GM23338 (cell line): ENCODE measurements around the gene EBNA1BP2. TPM values are rescaled to one million over a fixed set of nuclear protein-coding genes. Genes with fewer than 3 reads are reported as not detected.

Experiments
- ATAC-seq: fragments of 200-7000 bp; cut with Tn5 transposase; 3 replicates; pipeline ENCODE4 v1.9.1; 2020
- DNase-seq: peaks from one replicate; pipeline ENCODE4 v3.0.0-alpha.2; 2015; ENCODE audit warnings: low spot score
- H2AFZ ChIP-seq: fragments of 200-600 bp; sonication (generic); 2 replicates; pipeline ENCODE4 v1.8.0; 2016; ENCODE audit warnings: antibody characterized with exemption, mild to moderate bottlenecking, moderate library complexity
- H3F3A ChIP-seq: fragments of 200-600 bp; sonication (generic); replicated peaks from 2 replicates; pipeline ENCODE4 v1.8.0; 2017; ENCODE audit warnings: antibody characterized with exemption, mixed run types, low read depth
- H3K27ac ChIP-seq: fragments of 200-600 bp; sonication (generic); 2 replicates; pipeline ENCODE4 v1.6.1; 2016; ENCODE audit warnings: low read depth
- H3K27me3 ChIP-seq: fragments of 200-600 bp; sonication (generic); 2 replicates; pipeline ENCODE4 v1.8.0; 2016; ENCODE audit warnings: mild to moderate bottlenecking, mixed run types, moderate library complexity; ENCODE audit not compliant: insufficient read depth
- H3K36me3 ChIP-seq: fragments of 200-600 bp; sonication (generic); 2 replicates; pipeline ENCODE4 v1.8.0; 2016; ENCODE audit warnings: mild to moderate bottlenecking; ENCODE audit not compliant: insufficient read depth
- H3K4me1 ChIP-seq: fragments of 200-600 bp; sonication (generic); 2 replicates; pipeline ENCODE4 v1.8.0; 2016; ENCODE audit warnings: mild to moderate bottlenecking, moderate library complexity; ENCODE audit not compliant: insufficient read depth
- H3K4me2 ChIP-seq: fragments of 200-600 bp; sonication (generic); 2 replicates; pipeline ENCODE4 v1.7.1; 2017; ENCODE audit warnings: mixed run types
- H3K4me3 ChIP-seq: fragments of 200-600 bp; sonication (generic); 2 replicates; pipeline ENCODE4 v1.6.1; 2016; ENCODE audit warnings: mixed run types
- H3K79me2 ChIP-seq: fragments of 200-600 bp; sonication (generic); replicated peaks from 2 replicates; pipeline ENCODE4 v1.8.0; 2017; ENCODE audit warnings: mild to moderate bottlenecking; ENCODE audit not compliant: insufficient read depth
- H3K9me2 ChIP-seq: fragments of 200-600 bp; sonication (generic); 2 replicates; pipeline ENCODE4 v1.8.0; 2017; ENCODE audit not compliant: insufficient read depth
- H4K20me1 ChIP-seq: fragments of 200-600 bp; sonication (generic); replicated peaks from 2 replicates; pipeline ENCODE4 v1.8.0; 2017; ENCODE audit warnings: mild to moderate bottlenecking; ENCODE audit not compliant: insufficient read depth
- H3K27ac Mint-ChIP-seq: 2 replicates; pipeline ENCODE4 v1.8.0; 2020; ENCODE audit warnings: inconsistent platforms, mild to moderate bottlenecking, moderate library complexity, mixed read lengths
- H3K27me3 Mint-ChIP-seq: 3 replicates; pipeline ENCODE4 v1.8.0; 2022; ENCODE audit warnings: low read depth, mild to moderate bottlenecking, moderate library complexity, mixed read lengths, inconsistent platforms; ENCODE audit not compliant: insufficient read depth, poor library complexity
- H3K36me3 Mint-ChIP-seq: 3 replicates; pipeline ENCODE4 v1.8.0; 2021; ENCODE audit warnings: low read depth, mild to moderate bottlenecking, inconsistent platforms, moderate library complexity, mixed read lengths
- H3K4me1 Mint-ChIP-seq: 3 replicates; pipeline ENCODE4 v1.8.0; 2020; ENCODE audit warnings: mild to moderate bottlenecking, inconsistent platforms, mixed read lengths
- H3K4me3 Mint-ChIP-seq: 3 replicates; pipeline ENCODE4 v1.8.0; 2021; ENCODE audit warnings: moderate library complexity, mild to moderate bottlenecking, inconsistent platforms, mixed read lengths
- H3K9me3 Mint-ChIP-seq: 3 replicates; pipeline ENCODE4 v1.8.0; 2020; ENCODE audit warnings: moderate library complexity, mild to moderate bottlenecking, inconsistent platforms, mixed read lengths
- CREB1 ChIP-seq: fragments of 250-450 bp; sonication (Bioruptor Pico); IDR thresholded peaks from 2 replicates; pipeline ENCODE4 v1.5.0; 2020; ENCODE audit warnings: low read depth, mild to moderate bottlenecking, moderate library complexity
- EZH2 ChIP-seq: fragments of 200-600 bp; sonication (generic); IDR thresholded peaks from one replicate; pipeline ENCODE4 v1.8.0; 2017; ENCODE audit warnings: antibody characterized with exemption, mild to moderate bottlenecking, low read depth; ENCODE audit not compliant: unreplicated experiment
- EZH2phosphoT487 ChIP-seq: fragments of 200-600 bp; sonication (generic); IDR thresholded peaks from one replicate; pipeline ENCODE4 v1.8.1; 2018; ENCODE audit warnings: antibody characterized with exemption; ENCODE audit not compliant: unreplicated experiment
- JUNB ChIP-seq: IDR thresholded peaks from one replicate; pipeline ENCODE4 v1.6.1; 2016; ENCODE audit warnings: antibody characterized with exemption; ENCODE audit not compliant: unreplicated experiment
- NANOG ChIP-seq: IDR thresholded peaks from 2 replicates; pipeline ENCODE4 v1.6.1; 2016; ENCODE audit warnings: antibody characterized with exemption, borderline replicate concordance
- POLR2AphosphoS5 ChIP-seq: IDR thresholded peaks from 2 replicates; pipeline ENCODE4 v1.6.1; 2016; ENCODE audit warnings: antibody characterized with exemption, low read depth
- STAT1 ChIP-seq: IDR thresholded peaks from one replicate; pipeline ENCODE4 v1.6.1; 2016; ENCODE audit warnings: antibody characterized with exemption; ENCODE audit not compliant: unreplicated experiment
- ZNF114 ChIP-seq: fragments of 250-450 bp; sonication (Bioruptor Pico); IDR thresholded peaks from 2 replicates; pipeline ENCODE4 v1.5.0; 2020; ENCODE audit warnings: mild to moderate bottlenecking, moderate library complexity
- ZNF331 ChIP-seq: fragments of 250-450 bp; sonication (Bioruptor Pico); IDR thresholded peaks from 2 replicates; pipeline ENCODE4 v1.5.0; 2020; ENCODE audit warnings: low read depth, mild to moderate bottlenecking, moderate library complexity
- polyA plus RNA-seq: library from polyadenylated mRNA; unstranded; fragments of >200 nt; fragmentation: Nextera tagmentation; extraction: Ambion mirVana; gene quantifications from 2 replicates; pipeline ENCODE4 v1.2.1, GENCODE V29; 2016
- total RNA-seq: library from RNA; depleted of rRNA; stranded (reverse); fragments of >200 nt; shearing (Covaris generic); gene quantifications from 2 replicates; pipeline ENCODE4 v1.2.3, GENCODE V29; 2014
- TF ChIP-seq, protein P1 (sequence below): fragments of 250-450 bp; sonication (Bioruptor Pico); IDR thresholded peaks from 2 replicates; pipeline ENCODE4 v1.5.0; 2020; ENCODE audit warnings: mild to moderate bottlenecking, moderate library complexity
- TF ChIP-seq, protein P2 (sequence below), 2 experiments: fragments of 200-600 bp in 1 of 2; sonication (generic) in 1 of 2; conservative IDR thresholded peaks; 2 replicates each; pipeline versions ENCODE4 v1.5.1 to v1.6.1; 2016 to 2017; ENCODE audit warnings: antibody characterized with exemption in 2 of 2, low read depth in 2 of 2, mild to moderate bottlenecking in 2 of 2, moderate library complexity in 1 of 2
- TF ChIP-seq, protein P3 (sequence below): IDR thresholded peaks from 2 replicates; pipeline ENCODE4 v1.6.1; 2016; ENCODE audit warnings: antibody characterized with exemption
- TF ChIP-seq, protein P4 (sequence below): IDR thresholded peaks from one replicate; pipeline ENCODE4 v1.6.1; 2018; ENCODE audit warnings: antibody characterized with exemption; ENCODE audit not compliant: unreplicated experiment

EBNA1BP2 gene
- total and polyA plus RNA-seq, 2 experiments from 2014 or later: 130 to 249 TPM

DNA sequence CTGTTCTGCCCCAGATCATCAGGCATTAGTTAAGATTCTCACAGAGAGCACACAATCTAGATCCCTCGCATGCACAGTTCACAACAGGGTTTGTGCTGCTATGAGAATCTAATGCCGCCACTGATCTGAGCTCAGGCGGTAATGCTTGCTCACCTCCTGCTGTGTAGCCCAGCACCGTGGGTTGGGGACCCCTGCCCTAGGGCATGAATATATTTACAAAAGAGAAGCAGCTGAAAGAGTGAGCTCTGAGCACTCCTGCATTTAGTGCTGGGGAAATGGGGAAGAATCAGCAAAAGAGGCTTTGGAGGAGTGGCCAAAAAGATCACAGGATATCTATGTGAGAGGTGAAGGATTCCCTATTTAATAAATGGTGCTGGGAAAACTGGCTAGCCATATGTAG lies 5.6 kb upstream of the EBNA1BP2 start:
- Mint-ChIP-seq H3K36me3 (no peaks in the 10 kb centered on the region), H3K27me3 (peaks cover 1% of the 10 kb centered on the region), H3K27ac (no peak overlapping the region), H3K4me1 (peaks cover 17% of the 10 kb centered on the region), H3K4me3 (no peak overlapping the region), H3K9me3 (no peaks in the 10 kb centered on the region; the same call in 2 of the 3 replicates)
- H3K4me2 ChIP-seq: peak overlapping the region; percentile 67
- TF ChIP-seq POLR2AphosphoS5 (no peak), ZNF331 (CRISPR knock-in tag) (no peak), ZNF114 (CRISPR knock-in tag) (no peak), EZH2 (no peak), EZH2phosphoT487 (no peak), STAT1 (no peak), NANOG (no peak), CREB1 (CRISPR knock-in tag) (no peak), JUNB (no peak)
- TF ChIP-seq, protein P1, sequence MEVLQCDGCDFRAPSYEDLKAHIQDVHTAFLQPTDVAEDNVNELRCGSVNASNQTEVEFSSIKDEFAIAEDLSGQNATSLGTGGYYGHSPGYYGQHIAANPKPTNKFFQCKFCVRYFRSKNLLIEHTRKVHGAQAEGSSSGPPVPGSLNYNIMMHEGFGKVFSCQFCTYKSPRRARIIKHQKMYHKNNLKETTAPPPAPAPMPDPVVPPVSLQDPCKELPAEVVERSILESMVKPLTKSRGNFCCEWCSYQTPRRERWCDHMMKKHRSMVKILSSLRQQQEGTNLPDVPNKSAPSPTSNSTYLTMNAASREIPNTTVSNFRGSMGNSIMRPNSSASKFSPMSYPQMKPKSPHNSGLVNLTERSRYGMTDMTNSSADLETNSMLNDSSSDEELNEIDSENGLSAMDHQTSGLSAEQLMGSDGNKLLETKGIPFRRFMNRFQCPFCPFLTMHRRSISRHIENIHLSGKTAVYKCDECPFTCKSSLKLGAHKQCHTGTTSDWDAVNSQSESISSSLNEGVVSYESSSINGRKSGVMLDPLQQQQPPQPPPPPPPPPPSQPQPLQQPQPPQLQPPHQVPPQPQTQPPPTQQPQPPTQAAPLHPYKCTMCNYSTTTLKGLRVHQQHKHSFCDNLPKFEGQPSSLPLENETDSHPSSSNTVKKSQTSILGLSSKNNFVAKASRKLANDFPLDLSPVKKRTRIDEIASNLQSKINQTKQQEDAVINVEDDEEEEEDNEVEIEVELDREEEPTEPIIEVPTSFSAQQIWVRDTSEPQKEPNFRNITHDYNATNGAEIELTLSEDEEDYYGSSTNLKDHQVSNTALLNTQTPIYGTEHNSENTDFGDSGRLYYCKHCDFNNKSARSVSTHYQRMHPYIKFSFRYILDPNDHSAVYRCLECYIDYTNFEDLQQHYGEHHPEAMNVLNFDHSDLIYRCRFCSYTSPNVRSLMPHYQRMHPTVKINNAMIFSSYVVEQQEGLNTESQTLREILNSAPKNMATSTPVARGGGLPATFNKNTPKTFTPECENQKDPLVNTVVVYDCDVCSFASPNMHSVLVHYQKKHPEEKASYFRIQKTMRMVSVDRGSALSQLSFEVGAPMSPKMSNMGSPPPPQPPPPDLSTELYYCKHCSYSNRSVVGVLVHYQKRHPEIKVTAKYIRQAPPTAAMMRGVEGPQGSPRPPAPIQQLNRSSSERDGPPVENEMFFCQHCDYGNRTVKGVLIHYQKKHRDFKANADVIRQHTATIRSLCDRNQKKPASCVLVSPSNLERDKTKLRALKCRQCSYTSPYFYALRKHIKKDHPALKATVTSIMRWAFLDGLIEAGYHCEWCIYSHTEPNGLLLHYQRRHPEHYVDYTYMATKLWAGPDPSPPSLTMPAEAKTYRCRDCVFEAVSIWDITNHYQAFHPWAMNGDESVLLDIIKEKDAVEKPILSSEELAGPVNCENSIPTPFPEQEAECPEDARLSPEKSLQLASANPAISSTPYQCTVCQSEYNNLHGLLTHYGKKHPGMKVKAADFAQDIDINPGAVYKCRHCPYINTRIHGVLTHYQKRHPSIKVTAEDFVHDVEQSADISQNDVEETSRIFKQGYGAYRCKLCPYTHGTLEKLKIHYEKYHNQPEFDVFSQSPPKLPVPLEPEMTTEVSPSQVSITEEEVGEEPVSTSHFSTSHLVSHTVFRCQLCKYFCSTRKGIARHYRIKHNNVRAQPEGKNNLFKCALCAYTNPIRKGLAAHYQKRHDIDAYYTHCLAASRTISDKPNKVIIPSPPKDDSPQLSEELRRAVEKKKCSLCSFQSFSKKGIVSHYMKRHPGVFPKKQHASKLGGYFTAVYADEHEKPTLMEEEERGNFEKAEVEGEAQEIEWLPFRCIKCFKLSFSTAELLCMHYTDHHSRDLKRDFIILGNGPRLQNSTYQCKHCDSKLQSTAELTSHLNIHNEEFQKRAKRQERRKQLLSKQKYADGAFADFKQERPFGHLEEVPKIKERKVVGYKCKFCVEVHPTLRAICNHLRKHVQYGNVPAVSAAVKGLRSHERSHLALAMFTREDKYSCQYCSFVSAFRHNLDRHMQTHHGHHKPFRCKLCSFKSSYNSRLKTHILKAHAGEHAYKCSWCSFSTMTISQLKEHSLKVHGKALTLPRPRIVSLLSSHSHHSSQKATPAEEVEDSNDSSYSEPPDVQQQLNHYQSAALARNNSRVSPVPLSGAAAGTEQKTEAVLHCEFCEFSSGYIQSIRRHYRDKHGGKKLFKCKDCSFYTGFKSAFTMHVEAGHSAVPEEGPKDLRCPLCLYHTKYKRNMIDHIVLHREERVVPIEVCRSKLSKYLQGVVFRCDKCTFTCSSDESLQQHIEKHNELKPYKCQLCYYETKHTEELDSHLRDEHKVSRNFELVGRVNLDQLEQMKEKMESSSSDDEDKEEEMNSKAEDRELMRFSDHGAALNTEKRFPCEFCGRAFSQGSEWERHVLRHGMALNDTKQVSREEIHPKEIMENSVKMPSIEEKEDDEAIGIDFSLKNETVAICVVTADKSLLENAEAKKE: no peak
- TF ChIP-seq, protein P2, sequence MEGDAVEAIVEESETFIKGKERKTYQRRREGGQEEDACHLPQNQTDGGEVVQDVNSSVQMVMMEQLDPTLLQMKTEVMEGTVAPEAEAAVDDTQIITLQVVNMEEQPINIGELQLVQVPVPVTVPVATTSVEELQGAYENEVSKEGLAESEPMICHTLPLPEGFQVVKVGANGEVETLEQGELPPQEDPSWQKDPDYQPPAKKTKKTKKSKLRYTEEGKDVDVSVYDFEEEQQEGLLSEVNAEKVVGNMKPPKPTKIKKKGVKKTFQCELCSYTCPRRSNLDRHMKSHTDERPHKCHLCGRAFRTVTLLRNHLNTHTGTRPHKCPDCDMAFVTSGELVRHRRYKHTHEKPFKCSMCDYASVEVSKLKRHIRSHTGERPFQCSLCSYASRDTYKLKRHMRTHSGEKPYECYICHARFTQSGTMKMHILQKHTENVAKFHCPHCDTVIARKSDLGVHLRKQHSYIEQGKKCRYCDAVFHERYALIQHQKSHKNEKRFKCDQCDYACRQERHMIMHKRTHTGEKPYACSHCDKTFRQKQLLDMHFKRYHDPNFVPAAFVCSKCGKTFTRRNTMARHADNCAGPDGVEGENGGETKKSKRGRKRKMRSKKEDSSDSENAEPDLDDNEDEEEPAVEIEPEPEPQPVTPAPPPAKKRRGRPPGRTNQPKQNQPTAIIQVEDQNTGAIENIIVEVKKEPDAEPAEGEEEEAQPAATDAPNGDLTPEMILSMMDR (conservative IDR thresholded peaks at IDR 0.05; ENCODE audit: low read depth in 2 of 2): no peak
- TF ChIP-seq, protein P3, sequence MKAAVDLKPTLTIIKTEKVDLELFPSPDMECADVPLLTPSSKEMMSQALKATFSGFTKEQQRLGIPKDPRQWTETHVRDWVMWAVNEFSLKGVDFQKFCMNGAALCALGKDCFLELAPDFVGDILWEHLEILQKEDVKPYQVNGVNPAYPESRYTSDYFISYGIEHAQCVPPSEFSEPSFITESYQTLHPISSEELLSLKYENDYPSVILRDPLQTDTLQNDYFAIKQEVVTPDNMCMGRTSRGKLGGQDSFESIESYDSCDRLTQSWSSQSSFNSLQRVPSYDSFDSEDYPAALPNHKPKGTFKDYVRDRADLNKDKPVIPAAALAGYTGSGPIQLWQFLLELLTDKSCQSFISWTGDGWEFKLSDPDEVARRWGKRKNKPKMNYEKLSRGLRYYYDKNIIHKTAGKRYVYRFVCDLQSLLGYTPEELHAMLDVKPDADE: no peak
- TF ChIP-seq, protein P4, sequence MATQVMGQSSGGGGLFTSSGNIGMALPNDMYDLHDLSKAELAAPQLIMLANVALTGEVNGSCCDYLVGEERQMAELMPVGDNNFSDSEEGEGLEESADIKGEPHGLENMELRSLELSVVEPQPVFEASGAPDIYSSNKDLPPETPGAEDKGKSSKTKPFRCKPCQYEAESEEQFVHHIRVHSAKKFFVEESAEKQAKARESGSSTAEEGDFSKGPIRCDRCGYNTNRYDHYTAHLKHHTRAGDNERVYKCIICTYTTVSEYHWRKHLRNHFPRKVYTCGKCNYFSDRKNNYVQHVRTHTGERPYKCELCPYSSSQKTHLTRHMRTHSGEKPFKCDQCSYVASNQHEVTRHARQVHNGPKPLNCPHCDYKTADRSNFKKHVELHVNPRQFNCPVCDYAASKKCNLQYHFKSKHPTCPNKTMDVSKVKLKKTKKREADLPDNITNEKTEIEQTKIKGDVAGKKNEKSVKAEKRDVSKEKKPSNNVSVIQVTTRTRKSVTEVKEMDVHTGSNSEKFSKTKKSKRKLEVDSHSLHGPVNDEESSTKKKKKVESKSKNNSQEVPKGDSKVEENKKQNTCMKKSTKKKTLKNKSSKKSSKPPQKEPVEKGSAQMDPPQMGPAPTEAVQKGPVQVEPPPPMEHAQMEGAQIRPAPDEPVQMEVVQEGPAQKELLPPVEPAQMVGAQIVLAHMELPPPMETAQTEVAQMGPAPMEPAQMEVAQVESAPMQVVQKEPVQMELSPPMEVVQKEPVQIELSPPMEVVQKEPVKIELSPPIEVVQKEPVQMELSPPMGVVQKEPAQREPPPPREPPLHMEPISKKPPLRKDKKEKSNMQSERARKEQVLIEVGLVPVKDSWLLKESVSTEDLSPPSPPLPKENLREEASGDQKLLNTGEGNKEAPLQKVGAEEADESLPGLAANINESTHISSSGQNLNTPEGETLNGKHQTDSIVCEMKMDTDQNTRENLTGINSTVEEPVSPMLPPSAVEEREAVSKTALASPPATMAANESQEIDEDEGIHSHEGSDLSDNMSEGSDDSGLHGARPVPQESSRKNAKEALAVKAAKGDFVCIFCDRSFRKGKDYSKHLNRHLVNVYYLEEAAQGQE: no peak
- peak; percentile 75 for ATAC-seq
- H3K79me2 ChIP-seq: no peaks in the 10 kb centered on the region
- peaks cover 20% of the 10 kb centered on the region for H3K4me1 ChIP-seq
- H3K27me3 ChIP-seq: peaks cover 12% of the 10 kb centered on the region; the same call in 1 of the 2 replicates
- no peak overlapping the region for H3K27ac ChIP-seq
- peak overlapping the region; percentile 96; the same call in 1 of the 2 replicates for H2AFZ ChIP-seq
- H3K36me3 ChIP-seq: no peaks in the 10 kb centered on the region
- DNase-seq: peak; percentile 16
- no peaks in the 10 kb centered on the region for H3F3A ChIP-seq
- no peaks in the 10 kb centered on the region for H4K20me1 ChIP-seq
- no peaks in the 10 kb centered on the region for H3K9me2 ChIP-seq
- peak overlapping the region; percentile 20; the same call in 1 of the 2 replicates for H3K4me3 ChIP-seq
